GM12878 (cell line): ENCODE data around the gene GRIK2. TPM values are rescaled to one million over a fixed set of nuclear protein-coding genes. Genes with fewer than 3 reads are reported as not detected.

Experiments used
- ASH2L ChIP-seq: fragments of 300-600, 200-600 bp; sonication (generic); IDR thresholded peaks from 2 replicates; pipeline ENCODE4 v1.6.1; 2017; ENCODE audit warnings: low read depth, mild to moderate bottlenecking, borderline replicate concordance
- CEBPB ChIP-seq, 2 experiments: fragments of 150-350 bp in 1 of 2; IDR thresholded peaks; 2 replicates each; pipeline ENCODE4 v1.6.1; 2012 to 2014; ENCODE audit warnings: low read depth in 2 of 2, low read length in 2 of 2, borderline replicate concordance in 1 of 2, inconsistent platforms in 1 of 2
- CEBPZ ChIP-seq: fragments of 150-350 bp; IDR thresholded peaks from 2 replicates; pipeline ENCODE4 v1.6.1; 2016; ENCODE audit warnings: low read depth, low read length
- DPF2 ChIP-seq: fragments of 450-650 bp; IDR thresholded peaks from 2 replicates; pipeline ENCODE4 v1.6.1; 2017; ENCODE audit warnings: mild to moderate bottlenecking
- E2F4 ChIP-seq: IDR thresholded peaks from 2 replicates; pipeline ENCODE4 v1.6.1; 2012; ENCODE audit warnings: low read depth, low read length, improper control_type of control experiment
- FOS ChIP-seq: IDR thresholded peaks from 3 replicates; pipeline ENCODE4 v1.6.1; 2011; ENCODE audit warnings: borderline replicate concordance; ENCODE audit not compliant: insufficient read length; ENCODE audit errors: extremely low read depth
- FOXM1 ChIP-seq: IDR thresholded peaks from 2 replicates; pipeline ENCODE4 v1.6.1; 2012; ENCODE audit warnings: low read depth, mild to moderate bottlenecking, inconsistent platforms, low read length, moderate library complexity
- IRF4 ChIP-seq: IDR thresholded peaks from 2 replicates; pipeline ENCODE4 v1.6.1; 2011; ENCODE audit warnings: low read depth, low read length
- MTA2 ChIP-seq: fragments of 450-650 bp; IDR thresholded peaks from 2 replicates; pipeline ENCODE4 v1.6.1; 2016; ENCODE audit warnings: low read depth, mild to moderate bottlenecking, moderate library complexity
- NR2C1 ChIP-seq: fragments of 450-650 bp; IDR thresholded peaks from 2 replicates; pipeline ENCODE4 v1.6.1; 2017; ENCODE audit warnings: antibody characterized with exemption, mild to moderate bottlenecking, moderate library complexity
- PRDM15 ChIP-seq: fragments of 450-650 bp; formaldehyde crosslinking; IDR thresholded peaks from 2 replicates; pipeline ENCODE4 v1.4.0; 2020; ENCODE audit warnings: mild to moderate bottlenecking, moderate library complexity
- RBBP5 ChIP-seq: fragments of 200-600 bp; sonication (generic); conservative IDR thresholded peaks from 2 replicates; pipeline ENCODE4 v1.6.1; 2016
- RFX5 ChIP-seq: IDR thresholded peaks from 2 replicates; pipeline ENCODE4 v1.6.1; 2011; ENCODE audit warnings: low read depth, low read length, improper control_type of control experiment
- SMC3 ChIP-seq: IDR thresholded peaks from 2 replicates; pipeline ENCODE4 v1.6.1; 2011; ENCODE audit warnings: low read length, improper control_type of control experiment, borderline replicate concordance
- SPI1 ChIP-seq: IDR thresholded peaks from 2 replicates; pipeline ENCODE4 v1.6.1; 2011; ENCODE audit warnings: low read depth, mild to moderate bottlenecking, low read length, moderate library complexity, borderline replicate concordance; ENCODE audit not compliant: insufficient read depth
- TCF12 ChIP-seq: IDR thresholded peaks from 2 replicates; pipeline ENCODE4 v1.6.1; 2011; ENCODE audit warnings: low read depth, mild to moderate bottlenecking, low read length
- USF2 ChIP-seq: IDR thresholded peaks from 2 replicates; pipeline ENCODE4 v1.6.1; 2011; ENCODE audit warnings: low read depth, low read length, improper control_type of control experiment, borderline replicate concordance
- ZNF622 ChIP-seq: fragments of 450-650 bp; IDR thresholded peaks from 2 replicates; pipeline ENCODE4 v1.6.1; 2017; ENCODE audit warnings: mild to moderate bottlenecking, inconsistent platforms
- ZNF687 ChIP-seq: fragments of 450-650 bp; IDR thresholded peaks from 2 replicates; pipeline ENCODE4 v1.6.1; 2017; ENCODE audit warnings: mild to moderate bottlenecking, moderate library complexity
- polyA plus RNA-seq, 11 experiments: library from polyadenylated mRNA; depleted of rRNA in 4 of 11; unstranded in 6 of 11; stranded (reverse) in 5 of 11; fragments of >200 nt; fragmentation: Nextera tagmentation in 4 of 11; fragmentation: Illumina TruSeq in 1 of 11; extraction: Ambion mirVana in 4 of 11; extraction: Trizol in 1 of 11; gene quantifications; 1 replicate in 1 of 11; 2 replicates in 10 of 11; pipeline versions ENCODE4 v1.2.1 to v1.2.3, GENCODE V29; 2011 to 2016; ENCODE audit warnings: inconsistent platforms in 2 of 11, missing spikeins in 2 of 11, low read depth in 1 of 11
- total RNA-seq, 4 experiments: library from RNA; depleted of rRNA in 3 of 4; stranded (reverse); fragments of >200 nt in 3 of 4; fragmentation: Illumina TruSeq in 1 of 4; extraction: Trizol in 1 of 4; gene quantifications; 2 replicates each; pipeline versions ENCODE4 v1.2.1 to v1.2.3, GENCODE V29; 2013 to 2021

GRIK2 gene
- total and polyA plus RNA-seq, 10 of the 15 experiments (the other 5 are each of a cell fraction or from before 2014, with no cell fraction given), result not detected

- TF ChIP-seq TCF12, result no peak
- no peak for TF ChIP-seq IRF4
- TF ChIP-seq SMC3, result no peak
- TF ChIP-seq NR2C1, result no peak
- TF ChIP-seq DPF2, result no peak
- TF ChIP-seq CEBPZ, result no peak
- no peak for TF ChIP-seq FOS
- TF ChIP-seq PRDM15 (CRISPR knock-in tag), result no peak
- no peak for TF ChIP-seq ASH2L
- no peak for TF ChIP-seq RFX5
- TF ChIP-seq MTA2, result peak; percentile 87
- no peak for TF ChIP-seq ZNF622
- no peak for TF ChIP-seq SPI1
- TF ChIP-seq CEBPB (IDR thresholded peaks at IDR 0.05; ENCODE audit: borderline replicate concordance in 1 of 2, low read depth in 2 of 2, low read length in 2 of 2), result no peak
- TF ChIP-seq FOXM1, result no peak
- no peak for TF ChIP-seq ZNF687
- TF ChIP-seq USF2, result no peak
- no peak for TF ChIP-seq RBBP5
- TF ChIP-seq E2F4, result no peak
Observed at GRCh38 chr6:101845621-101846020, 452.1 kb downstream of the GRIK2 start (continued).
